MG63 (cell line): ENCODE results near the gene FHIT. TPM values are rescaled to one million over a fixed set of nuclear protein-coding genes. Genes with fewer than 3 reads are reported as not detected.

Experiments used
- DNase-seq: peaks from one replicate; pipeline ENCODE4 v3.0.0-alpha.2; 2020
- H3K27me3 ChIP-seq: fragments of 250-450 bp; sonication (Bioruptor Pico); 2 replicates; pipeline ENCODE4 v1.5.1; 2020; ENCODE audit warnings: mild to moderate bottlenecking, moderate library complexity
- H3K36me3 ChIP-seq: fragments of 250-450 bp; sonication (Bioruptor Pico); 2 replicates; pipeline ENCODE4 v1.5.1; 2020; ENCODE audit warnings: mild to moderate bottlenecking, moderate library complexity
- H3K4me3 ChIP-seq: fragments of 250-450 bp; sonication (Bioruptor Pico); 2 replicates; pipeline ENCODE4 v1.5.1; 2020; ENCODE audit warnings: mild to moderate bottlenecking, moderate library complexity
- H3K9me3 ChIP-seq: fragments of 250-450 bp; sonication (Bioruptor Pico); 2 replicates; pipeline ENCODE4 v1.5.1; 2020; ENCODE audit warnings: mild to moderate bottlenecking, moderate library complexity
- total RNA-seq: library from RNA; depleted of rRNA; stranded (reverse); fragments of >200 nt; shearing (Covaris generic); gene quantifications from 2 replicates; pipeline ENCODE4 v1.2.3, GENCODE V29; 2014; ENCODE audit warnings: low replicate concordance

FHIT gene
- total RNA-seq, 1 experiment from 2014 or later, result 1.7 TPM

DNA sequence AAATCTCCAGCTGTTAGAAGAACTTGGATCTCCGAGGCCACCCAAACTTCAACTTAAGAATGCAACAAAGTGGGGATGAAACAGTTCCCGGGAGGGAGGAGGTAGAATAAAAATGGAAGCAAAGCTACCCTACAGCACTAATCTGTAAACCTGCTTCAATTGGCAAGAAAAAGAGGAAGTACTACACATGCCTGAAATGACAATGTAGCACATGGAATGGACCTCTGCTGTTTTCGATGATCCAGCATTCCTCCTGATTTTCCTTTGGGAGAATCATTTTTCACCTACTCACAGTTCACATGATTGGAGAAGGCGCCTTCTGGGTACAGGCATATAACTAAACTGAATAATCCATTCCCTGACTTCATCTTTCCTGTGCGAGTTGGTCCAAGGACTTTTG is 1081.5 kb downstream of the FHIT start:
- Histone ChIP-seq H3K27me3 (no peaks in the 10 kb centered on the region), H3K4me3 (no peak overlapping the region), H3K9me3 (no peaks in the 10 kb centered on the region), H3K36me3 (no peaks in the 10 kb centered on the region)
- DNase-seq, result no peak

DNA sequence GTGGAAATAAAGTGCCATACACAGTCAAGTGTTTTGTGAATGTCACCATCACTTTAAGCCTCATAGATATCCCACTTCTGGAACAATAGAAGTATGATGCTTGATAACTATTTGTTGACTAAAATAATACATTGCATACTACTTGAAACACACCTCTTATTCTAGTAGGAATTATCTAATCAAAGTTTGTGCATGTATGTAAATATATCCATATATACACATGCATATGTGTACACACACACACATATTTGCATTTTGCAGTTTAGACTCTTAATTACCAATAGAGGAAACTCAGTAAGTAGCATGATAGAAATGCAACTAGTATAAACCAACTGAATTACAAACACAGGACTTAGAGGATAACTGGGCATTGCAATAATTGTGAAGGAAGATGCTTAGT is 1084.1 kb downstream of the FHIT start:
- H3K9me3 ChIP-seq, result no peaks in the 10 kb centered on the region

GRCh38 chr3:60160822-60161748 is 1090.2 kb downstream of the FHIT start:
- no peak for DNase-seq
- Histone ChIP-seq H3K4me3 (no peak overlapping the region), H3K36me3 (no peaks in the 10 kb centered on the region), H3K27me3 (no peaks in the 10 kb centered on the region), H3K9me3 (no peaks in the 10 kb centered on the region)

More for the DNA sequence above, 1084.1 kb downstream of the FHIT start:
- no peak for DNase-seq
- H3K4me3 ChIP-seq, result no peak overlapping the region
- no peaks in the 10 kb centered on the region for H3K27me3 ChIP-seq
- H3K36me3 ChIP-seq, result no peaks in the 10 kb centered on the region

DNA sequence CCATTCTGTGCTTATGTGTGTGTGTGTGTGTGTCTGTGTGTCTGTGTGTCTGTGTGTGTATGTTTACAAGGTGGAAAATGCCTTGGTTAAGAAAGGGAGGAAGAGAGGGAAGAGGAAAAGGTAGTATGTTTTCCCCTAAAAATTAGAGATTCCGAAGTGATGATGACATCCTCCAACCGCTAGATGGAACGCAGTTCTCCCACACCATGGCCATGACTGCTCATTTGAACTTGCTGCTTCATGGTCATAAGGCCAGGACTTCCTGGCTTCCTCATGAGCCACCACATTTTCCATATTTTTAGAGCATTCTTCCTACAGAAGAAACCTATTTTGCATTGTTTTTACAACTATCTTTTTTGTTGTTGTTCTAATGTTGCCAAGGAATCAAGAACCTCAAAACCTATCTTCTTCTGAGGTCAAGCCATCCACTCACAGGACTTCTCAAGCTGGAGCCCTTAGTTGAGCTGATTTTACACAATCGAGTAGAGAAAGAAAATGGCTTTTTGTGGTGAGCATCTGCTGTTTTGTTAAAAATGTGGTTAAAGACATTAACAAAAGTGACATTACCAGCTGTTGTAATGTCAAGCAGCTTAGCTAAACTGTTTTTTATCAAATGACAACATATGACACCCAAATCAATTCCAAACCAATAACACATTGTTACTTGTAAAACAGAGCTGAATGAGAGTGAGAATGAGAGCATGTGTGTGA is 1091.0 kb downstream of the FHIT start:
- H3K9me3 ChIP-seq, result no peaks in the 10 kb centered on the region
- no peak for DNase-seq
- no peak overlapping the region for H3K4me3 ChIP-seq
- H3K36me3 ChIP-seq, result no peaks in the 10 kb centered on the region
- H3K27me3 ChIP-seq, result no peaks in the 10 kb centered on the region

GRCh38 chr3:60158035-60158434 is 1093.2 kb downstream of the FHIT start:
- Histone ChIP-seq H3K4me3 (no peak overlapping the region), H3K27me3 (no peaks in the 10 kb centered on the region), H3K9me3 (no peaks in the 10 kb centered on the region), H3K36me3 (no peaks in the 10 kb centered on the region)
- DNase-seq, result no peak

- DNase-seq, result no peak
- Histone ChIP-seq H3K4me3 (no peak overlapping the region), H3K9me3 (no peaks in the 10 kb centered on the region), H3K36me3 (no peaks in the 10 kb centered on the region), H3K27me3 (no peaks in the 10 kb centered on the region)
Measured at GRCh38 chr3:60154011-60154410, 1097.2 kb downstream of the FHIT start.

DNA sequence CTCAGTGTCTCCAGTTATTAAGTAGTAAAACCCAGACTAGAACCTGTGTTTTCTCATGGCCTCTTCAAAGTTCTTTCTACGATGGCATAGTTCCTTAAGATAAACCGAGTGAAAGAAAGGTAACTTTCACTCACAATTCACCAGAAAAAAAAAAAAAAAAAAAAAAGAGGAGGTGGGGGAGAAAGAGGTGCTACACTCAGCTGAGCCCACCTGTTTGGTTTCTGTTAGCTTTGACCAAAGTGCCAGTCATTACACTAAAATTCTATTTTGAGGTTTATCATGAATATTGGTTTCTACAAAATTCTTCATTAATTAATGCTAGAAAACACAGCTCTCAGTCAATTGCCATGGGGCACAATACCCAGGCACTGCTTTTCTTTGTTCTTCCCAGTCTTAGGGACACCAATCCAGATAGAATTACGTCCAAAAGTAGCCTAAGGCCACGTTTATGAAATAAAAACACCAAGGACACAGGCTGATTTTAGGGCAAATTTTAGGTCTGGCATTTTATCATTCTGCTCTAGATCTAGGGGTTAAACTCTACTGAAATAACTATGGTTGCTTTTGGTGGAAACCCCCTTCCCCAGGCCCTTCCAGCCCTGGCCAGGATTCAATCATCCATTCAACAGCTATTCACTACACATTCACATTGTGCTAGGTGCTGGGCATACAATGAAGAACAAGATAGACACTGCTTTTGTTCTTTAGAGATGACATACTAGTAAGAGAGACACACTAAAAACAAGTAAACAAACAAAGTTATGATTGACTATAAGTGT is 1097.8 kb downstream of the FHIT start:
- no peak for DNase-seq
- H3K4me3 ChIP-seq, result no peak overlapping the region
- H3K27me3 ChIP-seq, result no peaks in the 10 kb centered on the region
- no peaks in the 10 kb centered on the region for H3K9me3 ChIP-seq
- no peaks in the 10 kb centered on the region for H3K36me3 ChIP-seq

DNA sequence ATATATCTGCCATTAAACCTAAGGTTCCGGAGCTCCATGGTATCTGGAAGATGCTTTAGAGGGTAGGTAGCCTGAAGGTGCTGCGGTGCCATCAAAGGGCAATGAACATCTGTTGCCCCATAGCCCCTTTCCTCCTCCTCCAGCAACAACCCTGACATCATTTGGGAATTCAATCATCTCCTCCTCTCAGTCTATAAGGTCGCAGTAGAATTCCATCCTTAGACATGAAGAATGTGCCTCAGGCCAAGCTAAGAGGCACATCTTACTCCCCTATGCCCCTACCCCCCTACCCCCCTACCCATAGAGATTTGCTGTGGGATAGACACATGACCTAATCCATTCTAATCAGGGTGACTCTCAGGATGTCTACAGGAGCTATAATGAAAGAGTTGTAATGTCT is 1101.8 kb downstream of the FHIT start:
- Histone ChIP-seq H3K9me3 (no peaks in the 10 kb centered on the region), H3K27me3 (no peaks in the 10 kb centered on the region), H3K36me3 (no peaks in the 10 kb centered on the region), H3K4me3 (no peak overlapping the region)
- DNase-seq, result no peak

- Histone ChIP-seq H3K36me3 (no peaks in the 10 kb centered on the region), H3K4me3 (no peak overlapping the region), H3K27me3 (no peaks in the 10 kb centered on the region), H3K9me3 (no peaks in the 10 kb centered on the region)
- DNase-seq, result no peak
Measured at GRCh38 chr3:60147249-60147950, 1103.9 kb downstream of the FHIT start.

- Histone ChIP-seq H3K9me3 (no peaks in the 10 kb centered on the region), H3K36me3 (no peaks in the 10 kb centered on the region), H3K4me3 (no peak overlapping the region), H3K27me3 (no peaks in the 10 kb centered on the region)
- DNase-seq, result no peak
Measured at GRCh38 chr3:60146121-60146520, 1105.1 kb downstream of the FHIT start.

- no peaks in the 10 kb centered on the region for H3K9me3 ChIP-seq
- H3K4me3 ChIP-seq, result no peak overlapping the region
- no peak for DNase-seq
- no peaks in the 10 kb centered on the region for H3K27me3 ChIP-seq
- H3K36me3 ChIP-seq, result no peaks in the 10 kb centered on the region
Measured at GRCh38 chr3:60144071-60144470, 1107.2 kb downstream of the FHIT start.

DNA sequence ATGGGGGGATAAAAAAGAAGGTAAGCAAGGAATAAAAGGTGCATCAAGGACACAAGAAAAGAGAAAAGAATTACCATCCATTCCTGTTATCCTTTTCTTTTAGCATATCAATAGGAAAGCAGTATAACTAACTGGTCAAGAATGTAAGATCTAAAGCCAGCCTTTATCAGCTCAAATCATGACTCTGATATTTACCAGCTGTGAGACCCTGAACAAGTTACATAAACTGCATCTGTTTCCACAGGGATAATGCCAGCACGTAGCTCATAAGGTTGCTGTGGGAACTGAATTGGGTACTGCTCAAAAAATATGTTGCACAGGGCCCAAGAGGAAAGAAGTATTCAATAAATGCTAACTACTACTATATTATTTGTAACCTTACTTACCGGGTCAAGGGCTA is 1109.2 kb downstream of the FHIT start:
- DNase-seq, result no peak
- no peaks in the 10 kb centered on the region for H3K36me3 ChIP-seq
- H3K27me3 ChIP-seq, result no peaks in the 10 kb centered on the region
- no peaks in the 10 kb centered on the region for H3K9me3 ChIP-seq
- H3K4me3 ChIP-seq, result no peak overlapping the region

- Histone ChIP-seq H3K36me3 (no peaks in the 10 kb centered on the region), H3K4me3 (no peak overlapping the region), H3K27me3 (no peaks in the 10 kb centered on the region), H3K9me3 (no peaks in the 10 kb centered on the region)
- DNase-seq, result no peak
Measured at GRCh38 chr3:60140160-60140559, 1111.1 kb downstream of the FHIT start.

DNA sequence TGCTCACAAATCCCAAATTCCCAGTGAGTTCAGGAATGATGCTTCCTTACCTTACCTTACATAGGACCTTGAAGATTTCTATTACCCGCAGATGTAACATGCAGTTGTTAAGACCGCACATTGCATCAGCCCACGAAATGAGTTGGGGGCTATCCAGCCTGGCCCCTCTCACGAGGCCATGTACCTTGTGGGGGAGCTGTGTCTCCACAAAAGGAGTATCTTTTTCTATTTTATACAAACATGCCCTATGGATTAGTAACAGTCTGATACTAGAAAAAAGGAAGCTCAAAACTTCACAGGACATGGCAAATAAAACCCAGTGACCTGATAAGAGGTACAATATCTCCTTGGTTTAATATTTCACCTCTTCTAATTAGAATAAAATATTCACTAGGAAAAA is 1114.7 kb downstream of the FHIT start:
- Histone ChIP-seq H3K27me3 (no peaks in the 10 kb centered on the region), H3K4me3 (no peak overlapping the region), H3K36me3 (no peaks in the 10 kb centered on the region), H3K9me3 (no peaks in the 10 kb centered on the region)
- no peak for DNase-seq

DNA sequence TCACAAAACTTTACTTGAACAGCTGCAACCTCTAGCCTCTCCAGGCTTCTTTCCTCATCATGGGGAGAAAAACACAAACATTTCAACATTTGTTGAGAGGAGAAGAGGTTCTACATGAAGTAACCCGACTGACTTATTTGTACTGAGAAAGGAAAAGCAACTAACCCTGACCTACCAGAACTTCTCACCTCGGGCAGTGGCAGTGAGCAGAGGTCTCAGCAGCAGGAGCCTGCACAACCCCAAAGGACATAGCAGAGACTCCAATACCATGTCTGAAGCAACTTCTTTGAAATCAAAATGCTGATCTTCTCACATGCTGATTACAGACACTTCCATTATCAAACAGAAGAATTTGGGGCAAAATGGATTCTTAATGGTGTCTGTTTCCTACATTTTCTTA is 1115.8 kb downstream of the FHIT start:
- Histone ChIP-seq H3K36me3 (no peaks in the 10 kb centered on the region), H3K27me3 (no peaks in the 10 kb centered on the region)

GRCh38 chr3:60133269-60134162 is 1117.7 kb downstream of the FHIT start:
- Histone ChIP-seq H3K27me3 (no peaks in the 10 kb centered on the region), H3K9me3 (no peaks in the 10 kb centered on the region), H3K36me3 (no peaks in the 10 kb centered on the region), H3K4me3 (no peak overlapping the region)
- no peak for DNase-seq

More for the DNA sequence above, 1115.8 kb downstream of the FHIT start:
- Histone ChIP-seq H3K4me3 (no peak overlapping the region), H3K9me3 (no peaks in the 10 kb centered on the region)
- DNase-seq, result no peak
